H9 (cell line): Measurements from ENCODE around the gene FOSL2. TPM values are rescaled to one million over a fixed set of nuclear protein-coding genes. Genes with fewer than 3 reads are reported as not detected.

Experiments used
- DNase-seq: peaks from one replicate; pipeline ENCODE4 v3.0.0-alpha.2; 2017
- H2AFZ ChIP-seq: one replicate; pipeline ENCODE4 v1.6.1; 2013; ENCODE audit warnings: mild to moderate bottlenecking, low read length, control low read depth, moderate library complexity
- H2AK5ac ChIP-seq: 2 replicates; pipeline ENCODE4 v1.6.1; 2013; ENCODE audit warnings: low read length, control low read depth, mixed read lengths; ENCODE audit not compliant: insufficient read length
- H2BK120ac ChIP-seq: one replicate; pipeline ENCODE4 v1.6.1; 2013; ENCODE audit warnings: low read depth, mild to moderate bottlenecking, low read length, control low read depth, inconsistent platforms; ENCODE audit not compliant: poor library complexity, severe bottlenecking
- H2BK12ac ChIP-seq: 2 replicates; pipeline ENCODE4 v1.6.1; 2013; ENCODE audit warnings: low read length, control low read depth, mixed read lengths, low read depth; ENCODE audit not compliant: insufficient read length
- H2BK15ac ChIP-seq: 2 replicates; pipeline ENCODE4 v1.6.1; 2013; ENCODE audit warnings: low read depth, low read length, control low read depth
- H2BK20ac ChIP-seq: one replicate; pipeline ENCODE4 v1.6.1; 2013; ENCODE audit warnings: low read depth, mild to moderate bottlenecking, low read length, control low read depth, inconsistent platforms; ENCODE audit not compliant: poor library complexity, severe bottlenecking
- H2BK5ac ChIP-seq: 2 replicates; pipeline ENCODE4 v1.6.1; 2013; ENCODE audit warnings: low read length, control low read depth, mixed read lengths; ENCODE audit not compliant: insufficient read length
- H3K14ac ChIP-seq: 2 replicates; pipeline ENCODE4 v1.6.1; 2013; ENCODE audit warnings: low read length, control low read depth; ENCODE audit not compliant: insufficient read depth
- H3K18ac ChIP-seq: 2 replicates; pipeline ENCODE4 v1.6.1; 2013; ENCODE audit warnings: low read depth, mild to moderate bottlenecking, mixed read lengths, low read length, control low read depth; ENCODE audit not compliant: insufficient read length
- H3K23ac ChIP-seq: 2 replicates; pipeline ENCODE4 v1.6.1; 2013; ENCODE audit warnings: low read length, control low read depth, mixed read lengths, low read depth; ENCODE audit not compliant: insufficient read length
- H3K23me2 ChIP-seq: 2 replicates; pipeline ENCODE4 v1.6.1; 2013; ENCODE audit warnings: low read depth, mild to moderate bottlenecking, mixed read lengths, low read length, control low read depth; ENCODE audit not compliant: insufficient read length, poor library complexity, severe bottlenecking
- H3K27ac ChIP-seq: 2 replicates; pipeline ENCODE4 v1.5.1; 2013; ENCODE audit warnings: low read length, control low read depth, mixed read lengths, low read depth; ENCODE audit not compliant: insufficient read length
- H3K27me3 ChIP-seq: 2 replicates; pipeline ENCODE4 v1.6.1; 2013; ENCODE audit warnings: low read length, control low read depth, inconsistent platforms; ENCODE audit not compliant: insufficient read depth
- H3K4ac ChIP-seq: 2 replicates; pipeline ENCODE4 v1.6.1; 2013; ENCODE audit warnings: low read depth, mild to moderate bottlenecking, control low read depth, inconsistent platforms, low read length, moderate library complexity
- H3K4me1 ChIP-seq: 2 replicates; pipeline ENCODE4 v1.6.1; 2013; ENCODE audit warnings: low read length, control low read depth, inconsistent platforms; ENCODE audit not compliant: insufficient read depth
- H3K4me2 ChIP-seq: 2 replicates; pipeline ENCODE4 v1.6.1; 2013; ENCODE audit warnings: low read length, control low read depth, mixed read lengths; ENCODE audit not compliant: insufficient read length, insufficient read depth
- H3K56ac ChIP-seq: 2 replicates; pipeline ENCODE4 v1.6.1; 2013; ENCODE audit warnings: low read depth, mild to moderate bottlenecking, mixed read lengths, low read length, control low read depth; ENCODE audit not compliant: insufficient read length
- H3K79me1 ChIP-seq: 2 replicates; pipeline ENCODE4 v1.6.1; 2013; ENCODE audit warnings: low read depth, mild to moderate bottlenecking, moderate library complexity, low read length, control low read depth, inconsistent platforms; ENCODE audit not compliant: insufficient read depth, poor library complexity, severe bottlenecking
- H3K79me2 ChIP-seq: 2 replicates; pipeline ENCODE4 v1.6.1; 2013; ENCODE audit warnings: low read length, control low read depth, inconsistent platforms; ENCODE audit not compliant: insufficient read depth
- H3K9ac ChIP-seq: 2 replicates; pipeline ENCODE4 v1.6.1; 2013; ENCODE audit warnings: low read length, control low read depth, mixed read lengths; ENCODE audit not compliant: insufficient read length; ENCODE audit errors: extremely low read depth
- H3K9me3 ChIP-seq: one replicate; pipeline ENCODE4 v1.6.1; 2013; ENCODE audit warnings: low read depth, low read length, inconsistent platforms; ENCODE audit not compliant: control insufficient read depth
- H3T11ph ChIP-seq: one replicate; pipeline ENCODE4 v1.6.1; 2013; ENCODE audit warnings: mild to moderate bottlenecking, low read length, control low read depth, inconsistent platforms
- H4K20me1 ChIP-seq: one replicate; pipeline ENCODE4 v1.6.1; 2013; ENCODE audit not compliant: control insufficient read depth, insufficient read length, insufficient read depth
- H4K5ac ChIP-seq: 2 replicates; pipeline ENCODE4 v1.6.1; 2013; ENCODE audit warnings: low read depth, mild to moderate bottlenecking, mixed read lengths, low read length, control low read depth; ENCODE audit not compliant: insufficient read length
- H4K8ac ChIP-seq: replicated peaks from 2 replicates; pipeline ENCODE4 v1.6.1; 2013; ENCODE audit warnings: low read length, control low read depth, mixed read lengths, low read depth; ENCODE audit not compliant: insufficient read length
- H4K91ac ChIP-seq: 2 replicates; pipeline ENCODE4 v1.6.1; 2013; ENCODE audit warnings: low read depth, mild to moderate bottlenecking, moderate library complexity, mixed read lengths, low read length, control low read depth; ENCODE audit not compliant: insufficient read length
- H3K27ac Mint-ChIP-seq, 3 experiments: 2 replicates in 2 of 3; 3 replicates in 1 of 3; pipeline ENCODE4 v1.8.0; 2020 to 2021; ENCODE audit warnings: mixed read lengths in 3 of 3, mild to moderate bottlenecking in 1 of 3, moderate library complexity in 1 of 3
- H3K27me3 Mint-ChIP-seq: 2 replicates; pipeline ENCODE4 v1.8.0; 2021; ENCODE audit warnings: low read depth, mild to moderate bottlenecking, moderate library complexity, mixed read lengths
- H3K36me3 Mint-ChIP-seq, 3 experiments: 2 replicates in 2 of 3; 3 replicates in 1 of 3; pipeline ENCODE4 v1.8.0; 2020 to 2021; ENCODE audit warnings: low read depth in 3 of 3, mixed read lengths in 3 of 3; ENCODE audit not compliant: insufficient read depth in 1 of 3
- H3K4me1 Mint-ChIP-seq, 2 experiments: 2 replicates each; pipeline ENCODE4 v1.8.0; 2020; ENCODE audit warnings: mixed read lengths in 2 of 2
- H3K4me3 Mint-ChIP-seq, 2 experiments: 2 replicates in 1 of 2; 3 replicates in 1 of 2; pipeline ENCODE4 v1.8.0; 2020 to 2021; ENCODE audit warnings: mild to moderate bottlenecking in 2 of 2, mixed read lengths in 2 of 2, moderate library complexity in 1 of 2
- H3K9me3 Mint-ChIP-seq, 2 experiments: 2 replicates in 1 of 2; 3 replicates in 1 of 2; pipeline ENCODE4 v1.8.0; 2020; ENCODE audit warnings: mild to moderate bottlenecking in 2 of 2, mixed read lengths in 2 of 2, moderate library complexity in 1 of 2
- CTCF ChIP-seq: fragments of 200-600 bp; sonication (generic); conservative IDR thresholded peaks from 3 replicates; pipeline ENCODE4 v1.8.0; 2021; ENCODE audit warnings: antibody characterized with exemption, mild to moderate bottlenecking
- WGBS: extraction: QIAGEN DNeasy Blood & Tissue Kit; methylation state at CpG from one replicate; pipeline ENCODE4 v1.1.7; 2013; ENCODE audit warnings: missing lambda C conversion rate, low lambda C conversion rate, mixed read lengths; ENCODE audit not compliant: insufficient read length; ENCODE audit errors: extremely low coverage; 5-methylcytosine and 5-hydroxymethylcytosine counted together
- total RNA-seq: library from RNA; stranded (reverse); gene quantifications from 2 replicates; pipeline ENCODE4 v1.2.1, GENCODE V29; 2021

FOSL2 gene
- total RNA-seq, 1 experiment from 2014 or later, result 7.4 TPM

GRCh38 chr2:28360058-28360717 lies 32.5 kb upstream of the FOSL2 start:
- H4K5ac ChIP-seq, result no peak overlapping the region
- H3K23me2 ChIP-seq, result no peaks in the 10 kb centered on the region
- H2BK12ac ChIP-seq, result no peak overlapping the region
- Mint-ChIP-seq H3K9me3 (no peaks in the 10 kb centered on the region), H3K4me1 (peaks cover 17 to 32% of the 10 kb centered on the region in 2 experiments), H3K27ac (no peak overlapping the region), H3K36me3 (no peaks in the 10 kb centered on the region; a peak in 1 of 7 replicates), H3K27me3 (peaks cover 11% of the 10 kb centered on the region), H3K4me3 (no peak overlapping the region)
- H3K9ac ChIP-seq, result no peak overlapping the region
- no peak overlapping the region for H2BK120ac ChIP-seq
- H3K14ac ChIP-seq, result no peak overlapping the region
- no peak overlapping the region for H4K8ac ChIP-seq
- no peak overlapping the region for H3K4ac ChIP-seq
- H3K27me3 ChIP-seq, result no peaks in the 10 kb centered on the region
- no peak overlapping the region for H3K18ac ChIP-seq
- no peak overlapping the region for H2AK5ac ChIP-seq
- H2AFZ ChIP-seq, result no peak overlapping the region
- H2BK15ac ChIP-seq, result no peak overlapping the region
- TF ChIP-seq CTCF, result no peak
- H3T11ph ChIP-seq, result no peak overlapping the region
- no peaks in the 10 kb centered on the region for H3K4me1 ChIP-seq
- no peak overlapping the region for H3K23ac ChIP-seq
- H3K79me1 ChIP-seq, result no peaks in the 10 kb centered on the region
- no CpG with 5 or more reads among the region's 16 CpGs for WGBS
- H4K91ac ChIP-seq, result no peak overlapping the region
- no peaks in the 10 kb centered on the region for H3K9me3 ChIP-seq
- no peak overlapping the region for H3K56ac ChIP-seq
- DNase-seq, result no peak
- no peak overlapping the region for H3K27ac ChIP-seq
- no peaks in the 10 kb centered on the region for H3K79me2 ChIP-seq
- no peak overlapping the region for H3K4me2 ChIP-seq
- H2BK5ac ChIP-seq, result no peak overlapping the region
- H4K20me1 ChIP-seq, result no peaks in the 10 kb centered on the region
- H2BK20ac ChIP-seq, result no peak overlapping the region
